ENCODE measurements around the gene LCN1. TPM values are rescaled to one million over a fixed set of nuclear protein-coding genes. Genes with fewer than 3 reads are reported as not detected.

The LCN1 gene
- total RNA-seq, 1 experiment from 2014 or later, result not detected

DNA sequence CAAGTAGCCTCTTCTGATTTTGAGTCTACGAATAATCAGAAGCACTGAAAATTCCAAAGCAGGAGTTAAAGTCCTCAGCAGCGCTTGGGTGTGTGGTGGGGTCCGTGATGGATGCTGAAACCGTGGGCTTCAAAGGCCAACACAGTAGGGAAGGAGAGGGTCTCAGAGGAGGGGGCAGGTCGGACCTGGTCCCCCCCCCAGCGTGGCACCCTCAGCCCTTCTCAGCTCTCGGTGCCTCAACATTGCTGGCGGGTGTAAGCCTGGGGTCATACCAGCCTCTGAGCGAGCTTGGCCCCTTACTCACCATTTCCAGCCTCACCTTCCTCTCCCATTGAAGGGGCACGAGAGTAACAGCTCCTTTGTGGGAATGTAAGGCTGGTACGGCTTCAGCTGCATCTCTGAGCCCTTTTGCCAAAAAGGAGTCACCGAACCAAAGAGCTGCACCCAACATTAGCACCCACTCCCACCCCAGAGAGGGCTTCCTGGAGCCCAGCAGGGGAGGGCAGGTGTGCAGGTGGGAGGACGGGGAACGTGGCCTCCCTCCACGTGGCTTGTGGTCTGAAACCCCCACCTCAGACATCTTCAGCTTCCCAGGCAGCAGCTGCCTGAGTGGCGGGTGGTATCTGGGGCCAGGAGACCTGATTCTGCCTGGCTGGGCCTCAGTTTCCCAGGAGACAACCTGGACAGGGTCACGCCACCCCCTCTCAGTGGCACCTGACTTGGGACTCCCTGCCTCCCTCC, 6.7 kb upstream of the LCN1 start:
- DNase-seq, result peak; percentile 11
- no peaks in the 10 kb centered on the region for H4K20me1 ChIP-seq (ENCODE audit: control insufficient read depth, insufficient read depth, insufficient read length)
- Mint-ChIP-seq H3K9me3 (peaks cover 0 to 2% of the 10 kb centered on the region in 2 experiments; a peak in 2 of 5 replicates), H3K27ac (no peak overlapping the region), H3K36me3 (ENCODE audit: insufficient read depth in 1 of 3, low read depth in 3 of 3) (no peaks in the 10 kb centered on the region), H3K4me1 (peaks cover 3 to 11% of the 10 kb centered on the region in 2 experiments; a peak in 1 of 4 replicates), H3K4me3 (no peak overlapping the region), H3K27me3 (ENCODE audit: low read depth) (no peaks in the 10 kb centered on the region)
- H3K4ac ChIP-seq (ENCODE audit: low read depth, low read length), result no peak overlapping the region
- no peaks in the 10 kb centered on the region for H3K79me1 ChIP-seq (ENCODE audit: insufficient read depth, low read depth, low read length, poor library complexity, severe bottlenecking)
- no peak overlapping the region for H4K91ac ChIP-seq (ENCODE audit: insufficient read length, low read depth, low read length)
- H3K79me2 ChIP-seq (ENCODE audit: insufficient read depth, low read length), result no peaks in the 10 kb centered on the region
- H4K5ac ChIP-seq (ENCODE audit: insufficient read length, low read depth, low read length), result no peak overlapping the region
- H3K23me2 ChIP-seq (ENCODE audit: insufficient read length, low read depth, low read length, poor library complexity, severe bottlenecking), result no peaks in the 10 kb centered on the region
- no peak overlapping the region for H3K23ac ChIP-seq (ENCODE audit: insufficient read length, low read depth, low read length)
- no peak overlapping the region for H2BK5ac ChIP-seq (ENCODE audit: insufficient read length, low read length)
- 0 out of 2 replicates have a peak, but pooled peaks cover 2% of the 10 kb centered on the region for H3K4me1 ChIP-seq (ENCODE audit: insufficient read depth, low read length)
- no peak overlapping the region for H2AK5ac ChIP-seq (ENCODE audit: insufficient read length, low read length)
- no peak overlapping the region for H2AFZ ChIP-seq (ENCODE audit: low read length)
- no peak overlapping the region; the same call in 1 of the 2 replicates for H2BK15ac ChIP-seq (ENCODE audit: low read depth, low read length)
- no CpG with 5 or more reads among the region's 17 CpGs for WGBS (ENCODE audit: extremely low coverage, insufficient read length, low lambda C conversion rate)
- H3K14ac ChIP-seq (ENCODE audit: insufficient read depth, low read length), result no peak overlapping the region
- H3K9me3 ChIP-seq (ENCODE audit: control insufficient read depth, low read depth, low read length), result no peaks in the 10 kb centered on the region
- H2BK120ac ChIP-seq (ENCODE audit: low read depth, low read length, poor library complexity, severe bottlenecking), result no peak overlapping the region
- no peak overlapping the region for H3K9ac ChIP-seq (ENCODE audit: extremely low read depth, insufficient read length, low read length)
- H3K27ac ChIP-seq (ENCODE audit: insufficient read length, low read depth, low read length), result no peak overlapping the region
- H3K4me2 ChIP-seq (ENCODE audit: insufficient read depth, insufficient read length, low read length), result no peak overlapping the region
- H4K8ac ChIP-seq (replicated peaks; ENCODE audit: insufficient read length, low read depth, low read length), result no peak overlapping the region
- H3T11ph ChIP-seq (ENCODE audit: low read length), result no peak overlapping the region
- no peak overlapping the region for H2BK20ac ChIP-seq (ENCODE audit: low read depth, low read length, poor library complexity, severe bottlenecking)
- H3K27me3 ChIP-seq (ENCODE audit: insufficient read depth, low read length), result no peaks in the 10 kb centered on the region
- H3K18ac ChIP-seq (ENCODE audit: insufficient read length, low read depth, low read length), result no peak overlapping the region
- TF ChIP-seq, protein P1, sequence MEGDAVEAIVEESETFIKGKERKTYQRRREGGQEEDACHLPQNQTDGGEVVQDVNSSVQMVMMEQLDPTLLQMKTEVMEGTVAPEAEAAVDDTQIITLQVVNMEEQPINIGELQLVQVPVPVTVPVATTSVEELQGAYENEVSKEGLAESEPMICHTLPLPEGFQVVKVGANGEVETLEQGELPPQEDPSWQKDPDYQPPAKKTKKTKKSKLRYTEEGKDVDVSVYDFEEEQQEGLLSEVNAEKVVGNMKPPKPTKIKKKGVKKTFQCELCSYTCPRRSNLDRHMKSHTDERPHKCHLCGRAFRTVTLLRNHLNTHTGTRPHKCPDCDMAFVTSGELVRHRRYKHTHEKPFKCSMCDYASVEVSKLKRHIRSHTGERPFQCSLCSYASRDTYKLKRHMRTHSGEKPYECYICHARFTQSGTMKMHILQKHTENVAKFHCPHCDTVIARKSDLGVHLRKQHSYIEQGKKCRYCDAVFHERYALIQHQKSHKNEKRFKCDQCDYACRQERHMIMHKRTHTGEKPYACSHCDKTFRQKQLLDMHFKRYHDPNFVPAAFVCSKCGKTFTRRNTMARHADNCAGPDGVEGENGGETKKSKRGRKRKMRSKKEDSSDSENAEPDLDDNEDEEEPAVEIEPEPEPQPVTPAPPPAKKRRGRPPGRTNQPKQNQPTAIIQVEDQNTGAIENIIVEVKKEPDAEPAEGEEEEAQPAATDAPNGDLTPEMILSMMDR (conservative IDR thresholded peaks at IDR 0.05), result no peak
- H3K56ac ChIP-seq (ENCODE audit: insufficient read length, low read depth, low read length), result no peak overlapping the region
- no peak overlapping the region for H2BK12ac ChIP-seq (ENCODE audit: insufficient read length, low read depth, low read length)
